ENCODE measurements around the gene EYA3.

GRCh38 chr1:28097100-28097472 lies 8.7 kb upstream of the EYA3 start:
- TF ChIP-seq TEAD1 (CRISPR knock-in tag; IDR thresholded peaks at IDR 0.05) (no peak), ESRRA (CRISPR knock-in tag; IDR thresholded peaks at IDR 0.05; ENCODE audit: borderline replicate concordance) (no peak)

All from WTC11 (cell line).